ENCODE measurements around the gene SLC25A12. TPM values are rescaled to one million over a fixed set of nuclear protein-coding genes. Genes with fewer than 3 reads are reported as not detected.

The SLC25A12 gene
- total and polyA plus RNA-seq, 9 of the 15 experiments (the other 6 are each of a cell fraction or from before 2014, with no cell fraction given), result 13.5 to 36.5 (median 21.7) TPM

GRCh38 chr2:171878481-171878993 is 15.5 kb downstream of the SLC25A12 start (continued):
- TF ChIP-seq ZMIZ1 (IDR thresholded peaks at IDR 0.05; ENCODE audit: low read depth in 2 of 2, low read length in 2 of 2) (no peak), NFRKB (IDR thresholded peaks at IDR 0.05; ENCODE audit: low read depth) (peak; percentile 50), ZZZ3 (IDR thresholded peaks at IDR 0.05) (no peak; the same call in 1 of the 2 replicates), SAFB (IDR thresholded peaks at IDR 0.05; ENCODE audit: borderline replicate concordance, low read depth, low read length) (no peak), HOXB6 (CRISPR knock-in tag; IDR thresholded peaks at IDR 0.05; ENCODE audit: borderline replicate concordance) (no peak), MTA3 (IDR thresholded peaks at IDR 0.05; ENCODE audit: borderline replicate concordance) (0 out of 2 replicates have a peak, but pooled peaks have one; percentile 29), USF2 (CRISPR knock-in tag; IDR thresholded peaks at IDR 0.05) (no peak), HSF4 (CRISPR knock-in tag; IDR thresholded peaks at IDR 0.05; ENCODE audit: borderline replicate concordance) (no peak), U2AF1 (optimal IDR thresholded peaks at IDR 0.05; ENCODE audit: low read depth, low read length) (no peak), PKNOX1 (IDR thresholded peaks at IDR 0.05) (peak; percentile 65), XRCC3 (IDR thresholded peaks at IDR 0.05) (no peak), CCNT2 (IDR thresholded peaks at IDR 0.05; ENCODE audit: borderline replicate concordance, extremely low read depth, insufficient read length, low read depth, low read length) (no peak), POLR2A (conservative IDR thresholded peaks at IDR 0.05) (no peak), ZC3H8 (IDR thresholded peaks at IDR 0.05) (no peak), THAP12 (CRISPR knock-in tag; IDR thresholded peaks at IDR 0.05) (no peak), PRDM10 (IDR thresholded peaks at IDR 0.05; ENCODE audit: partially characterized antibody) (no peak)

All from K562 (cell line).